HG03108 (cell line): ENCODE data around the gene NCEH1.
A peak's percentile ranks its signal among the peaks of the same experiment; 100 is the strongest.

Experiments
- ATAC-seq: cut with Tn5 transposase; IDR thresholded peaks from one replicate; pipeline ENCODE4 v1.9.1; 2021; ENCODE audit warnings: moderate library complexity; ENCODE audit not compliant: unreplicated experiment

The NCEH1 gene

GRCh38 chr3:172591125-172591605 lies 119.7 kb downstream of the NCEH1 start:
- no peak for ATAC-seq

- ATAC-seq: no peak
Measured at GRCh38 chr3:172586436-172586835, 124.4 kb downstream of the NCEH1 start.

- no peak for ATAC-seq
Measured at GRCh38 chr3:172585954-172586353, 124.9 kb downstream of the NCEH1 start.

- no peak for ATAC-seq
Measured at GRCh38 chr3:172582712-172583111, 128.2 kb downstream of the NCEH1 start.

GRCh38 chr3:172581757-172582166 lies 129.1 kb downstream of the NCEH1 start:
- ATAC-seq: no peak

GRCh38 chr3:172580680-172581401 lies 130.0 kb downstream of the NCEH1 start:
- ATAC-seq: peak; percentile 71
